Lung (tissue), 14 donors: ENCODE data around the gene FRG2C. TPM values are rescaled to one million over a fixed set of nuclear protein-coding genes. Genes with fewer than 3 reads are reported as not detected.
"Not testable (repeated sequence)": the region's sequence is repeated elsewhere in the genome, so short reads cannot be mapped to it uniquely, and the experiment has no call there.

ENCODE experiments used
- ATAC-seq: fragments of 200-7000 bp; cut with Tn5 transposase; one replicate; pipeline ENCODE4 v1.9.1; 2020; ENCODE audit warnings: moderate number of reproducible peaks; ENCODE audit not compliant: insufficient read depth, low FRiP score
- DNase-seq, 3 donors: peaks; one replicate each; pipeline ENCODE4 v3.0.0-alpha.2; 2013 to 2017
- H3K27ac ChIP-seq, 2 donors: one replicate each; pipeline ENCODE4 v1.5.1; 2013; ENCODE audit warnings: mild to moderate bottlenecking in 2 of 2, moderate library complexity in 2 of 2, control low read depth in 1 of 2, inconsistent platforms in 1 of 2, low read depth in 1 of 2, low read length in 1 of 2
- H3K27me3 ChIP-seq, 3 donors: one replicate each; pipeline ENCODE4 v1.5.1; 2013; ENCODE audit warnings: low read length in 2 of 3; ENCODE audit not compliant: control insufficient read depth in 3 of 3, insufficient read depth in 3 of 3
- H3K36me3 ChIP-seq, 4 donors: one replicate each; pipeline ENCODE4 v1.5.1; 2013; ENCODE audit warnings: low read length in 4 of 4, mild to moderate bottlenecking in 1 of 4, moderate library complexity in 1 of 4; ENCODE audit not compliant: control insufficient read depth in 4 of 4, insufficient read depth in 4 of 4
- H3K4me1 ChIP-seq, 5 donors: one replicate each; pipeline ENCODE4 v1.5.1; 2013; ENCODE audit warnings: low read length in 5 of 5, mild to moderate bottlenecking in 2 of 5, moderate library complexity in 1 of 5; ENCODE audit not compliant: control insufficient read depth in 5 of 5, insufficient read depth in 5 of 5
- H3K4me3 ChIP-seq: one replicate; pipeline ENCODE4 v1.5.1; 2013; ENCODE audit warnings: mild to moderate bottlenecking, control low read depth, moderate library complexity
- H3K9ac ChIP-seq, 2 donors: one replicate each; pipeline ENCODE4 v1.5.1; 2013; ENCODE audit warnings: low read length in 2 of 2, control low read depth in 1 of 2; ENCODE audit not compliant: insufficient read depth in 1 of 2
- H3K9me3 ChIP-seq, 4 donors: one replicate each; pipeline ENCODE4 v1.5.1; 2013; ENCODE audit warnings: low read length in 3 of 4, mild to moderate bottlenecking in 1 of 4, moderate library complexity in 1 of 4; ENCODE audit not compliant: control insufficient read depth in 4 of 4, insufficient read depth in 3 of 4
- WGBS, 2 donors: extraction: QIAGEN DNeasy Blood & Tissue Kit; methylation state at CpG; one replicate each; pipeline ENCODE4 v1.1.7; 2013; 5-methylcytosine and 5-hydroxymethylcytosine counted together
- long read RNA-seq, 5 donors: transcript quantifications; one replicate each; lab custom pipeline, GENCODE V29; 2026
- polyA plus RNA-seq, 2 donors: library from polyadenylated mRNA; stranded (reverse); fragments of 200-250 nt; gene quantifications; one replicate each; pipeline ENCODE4 v1.2.1, GENCODE V29; 2013
- total RNA-seq, 2 donors: library from RNA; depleted of rRNA in 1 of 2; stranded (reverse); fragments of >200 nt in 1 of 2; gene quantifications; one replicate each; pipeline ENCODE4 v1.2.1, GENCODE V29; 2014 to 2021
- donor health status: Bipolar disorder and iron deficiency.
- donor health status: healthy.
- donor health status: DM: yes; HTN: yes; CAD: no.

The FRG2C gene
- total RNA-seq (not detected), polyA plus RNA-seq (not detected)
- long read RNA-seq, donor 1: 0 reads
- long read RNA-seq, donor 2: 0 reads
- long read RNA-seq, donor 3: 0 reads
- long read RNA-seq, donor 4: 0 reads
- long read RNA-seq, donor 5: 0 reads

GRCh38 chr3:75664028-75664427, at the start of gene FRG2C:
FRG2C (plus strand) TSS chr3:75664328; CDS start chr3:75664380, 52 bp downstream.
- not testable (repeated sequence) for DNase-seq, H3K36me3 ChIP-seq, H3K27ac ChIP-seq, ATAC-seq, H3K9ac ChIP-seq, H3K4me1 ChIP-seq, H3K4me3 ChIP-seq
- 73 to 76% methylated on average over 9 of the region's 9 CpGs for WGBS, 2 donors
- H3K9me3 ChIP-seq: peaks cover 0 to 21% (median 0%) of the 10 kb centered on the region in 4 donors
- peaks cover 0 to 61% (median 45%) of the 10 kb centered on the region in 3 donors for H3K27me3 ChIP-seq

GRCh38 chr3:75618666-75619305, 45.3 kb upstream of the FRG2C start:
- H3K4me1 ChIP-seq, ATAC-seq, H3K27ac ChIP-seq, H3K9me3 ChIP-seq, H3K4me3 ChIP-seq, H3K9ac ChIP-seq, H3K36me3 ChIP-seq, H3K27me3 ChIP-seq: not testable (repeated sequence)
- DNase-seq: peak; percentile 57 to 72 (median 70)
- WGBS, 2 donors: 3 to 8% methylated on average over 41 to 43 of the region's 43 CpGs

GRCh38 chr3:75619481-75620031, 44.6 kb upstream of the FRG2C start:
- H3K27ac ChIP-seq, ATAC-seq, H3K36me3 ChIP-seq, H3K4me1 ChIP-seq, H3K9me3 ChIP-seq, H3K9ac ChIP-seq, H3K27me3 ChIP-seq: not testable (repeated sequence)
- WGBS, 2 donors: 2 to 4% methylated on average over 41 to 52 of the region's 52 CpGs
- H3K4me3 ChIP-seq: peak overlapping the region; percentile 15
- DNase-seq: peak; percentile 26 to 46 (median 27)

- WGBS, 2 donors: 47 to 62% methylated on average over 10 of the region's 10 CpGs
- not testable (repeated sequence) for H3K36me3 ChIP-seq, H3K9me3 ChIP-seq, H3K4me1 ChIP-seq, DNase-seq, H3K9ac ChIP-seq, H3K27me3 ChIP-seq, H3K4me3 ChIP-seq, ATAC-seq, H3K27ac ChIP-seq
Observed at GRCh38 chr3:75621772-75622171, 42.4 kb upstream of the FRG2C start.

- not testable (repeated sequence) for H3K4me3 ChIP-seq, ATAC-seq, H3K4me1 ChIP-seq, H3K36me3 ChIP-seq, DNase-seq, H3K27ac ChIP-seq, H3K27me3 ChIP-seq, H3K9ac ChIP-seq, H3K9me3 ChIP-seq
- 81 to 88% methylated on average over 12 to 13 of the region's 13 CpGs for WGBS, 2 donors
Observed at GRCh38 chr3:75623656-75624055, 40.5 kb upstream of the FRG2C start.

DNA sequence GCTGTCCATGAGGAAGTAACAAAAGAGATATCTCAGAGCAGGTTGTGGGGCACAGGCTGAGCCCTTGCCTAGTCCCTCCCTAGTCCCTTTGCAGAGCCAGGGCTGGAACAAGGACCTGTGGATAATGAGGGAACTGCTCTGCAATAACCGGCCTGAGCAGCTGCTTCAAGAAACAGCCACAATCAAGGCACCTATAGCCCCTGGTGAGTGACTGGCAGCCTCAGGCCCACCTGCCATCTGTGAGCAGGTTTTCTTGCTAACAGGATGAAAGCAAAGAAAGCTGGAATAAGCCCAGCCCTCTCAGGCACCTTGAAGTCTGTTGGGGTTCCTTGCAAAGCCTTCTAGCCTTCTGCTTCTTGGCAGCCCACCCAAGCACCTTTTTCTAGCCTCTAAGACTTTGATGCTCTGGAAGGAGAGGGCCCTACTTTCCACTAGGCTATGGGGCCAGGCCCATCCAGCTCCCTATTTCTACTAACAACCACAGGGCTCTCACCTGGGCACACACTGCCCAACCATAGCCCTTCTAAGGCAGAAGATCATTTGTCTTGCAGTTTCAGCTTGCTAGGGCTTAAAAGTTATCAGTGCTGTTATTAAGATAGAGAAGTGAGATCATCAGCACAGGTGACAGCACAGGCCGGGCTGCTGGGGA, 33.1 kb upstream of the FRG2C start:
- H3K27me3 ChIP-seq, H3K4me1 ChIP-seq, ATAC-seq, H3K27ac ChIP-seq, H3K9ac ChIP-seq, DNase-seq, H3K36me3 ChIP-seq, H3K9me3 ChIP-seq, H3K4me3 ChIP-seq: not testable (repeated sequence)
- 64 to 81% methylated on average over 2 of the region's 2 CpGs for WGBS, 2 donors
